ENCODE data around the gene BRF1. TPM values are rescaled to one million over a fixed set of nuclear protein-coding genes. Genes with fewer than 3 reads are reported as not detected.

BRF1 gene
- polyA plus RNA-seq, 1 donor = 37.6 TPM

DNA sequence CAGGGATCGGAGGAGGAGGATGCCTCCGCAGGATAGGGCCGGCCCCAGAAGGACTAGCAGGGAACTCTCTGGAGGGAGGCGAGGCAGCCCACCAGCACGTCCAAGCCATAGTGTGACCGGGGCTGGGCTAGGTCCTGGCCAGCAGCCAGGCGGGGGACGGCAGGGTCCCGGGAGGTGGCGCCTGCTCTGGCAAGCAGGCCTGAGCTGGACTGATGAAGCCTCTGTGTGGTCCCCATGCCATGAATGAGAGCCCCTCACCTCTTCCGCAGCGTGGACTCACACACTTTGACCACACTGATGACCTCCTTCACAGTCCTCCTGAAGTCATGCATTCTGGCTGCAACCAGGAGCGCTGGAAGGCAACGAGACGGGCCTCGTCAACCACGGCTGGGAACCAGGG lies 72.2 kb downstream of the BRF1 start:
- DNase-seq = no peak

DNA sequence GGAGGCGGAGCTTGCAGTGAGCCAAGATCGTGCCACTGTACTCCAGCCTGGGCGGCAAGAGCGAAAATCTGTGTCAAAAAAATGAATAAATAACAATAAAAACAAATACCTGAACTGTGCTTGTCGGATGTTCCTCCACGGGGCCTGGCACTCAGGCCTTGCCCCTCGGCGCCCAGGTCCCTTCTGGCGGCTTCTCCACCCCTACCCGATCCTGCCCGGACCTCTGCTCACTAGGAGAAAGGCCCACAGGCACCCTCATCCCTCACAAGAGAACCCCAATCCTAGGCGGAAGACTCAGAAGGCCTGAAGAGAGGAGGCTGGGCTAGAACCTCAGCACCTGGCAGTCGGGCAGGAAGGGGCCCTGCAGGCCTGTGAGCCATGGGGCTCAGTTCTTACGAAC lies 73.5 kb downstream of the BRF1 start:
- DNase-seq = no peak

DNA sequence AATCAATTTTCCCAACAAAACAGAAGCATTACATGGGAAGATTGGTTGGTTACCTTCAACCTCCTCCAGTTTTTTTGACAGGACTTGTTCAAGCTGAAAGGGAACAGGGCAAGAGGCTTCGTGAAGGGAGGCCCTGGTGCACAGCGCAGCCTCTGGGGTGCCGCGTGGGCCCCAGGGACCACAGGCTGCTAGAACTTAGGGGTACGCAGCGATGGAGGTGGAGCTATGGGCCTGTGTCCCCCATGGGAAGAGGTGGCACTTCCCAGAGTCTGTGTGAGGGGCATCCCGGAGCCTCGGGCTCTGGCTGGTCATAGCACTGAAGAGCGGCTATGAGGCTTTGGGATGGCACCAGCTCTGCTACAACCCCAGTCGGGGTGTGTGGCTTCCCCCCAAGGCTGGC lies 74.6 kb downstream of the BRF1 start:
- DNase-seq = no peak

GRCh38 chr14:105224845-105225570 lies 75.8 kb downstream of the BRF1 start:
- no peak for DNase-seq

DNA sequence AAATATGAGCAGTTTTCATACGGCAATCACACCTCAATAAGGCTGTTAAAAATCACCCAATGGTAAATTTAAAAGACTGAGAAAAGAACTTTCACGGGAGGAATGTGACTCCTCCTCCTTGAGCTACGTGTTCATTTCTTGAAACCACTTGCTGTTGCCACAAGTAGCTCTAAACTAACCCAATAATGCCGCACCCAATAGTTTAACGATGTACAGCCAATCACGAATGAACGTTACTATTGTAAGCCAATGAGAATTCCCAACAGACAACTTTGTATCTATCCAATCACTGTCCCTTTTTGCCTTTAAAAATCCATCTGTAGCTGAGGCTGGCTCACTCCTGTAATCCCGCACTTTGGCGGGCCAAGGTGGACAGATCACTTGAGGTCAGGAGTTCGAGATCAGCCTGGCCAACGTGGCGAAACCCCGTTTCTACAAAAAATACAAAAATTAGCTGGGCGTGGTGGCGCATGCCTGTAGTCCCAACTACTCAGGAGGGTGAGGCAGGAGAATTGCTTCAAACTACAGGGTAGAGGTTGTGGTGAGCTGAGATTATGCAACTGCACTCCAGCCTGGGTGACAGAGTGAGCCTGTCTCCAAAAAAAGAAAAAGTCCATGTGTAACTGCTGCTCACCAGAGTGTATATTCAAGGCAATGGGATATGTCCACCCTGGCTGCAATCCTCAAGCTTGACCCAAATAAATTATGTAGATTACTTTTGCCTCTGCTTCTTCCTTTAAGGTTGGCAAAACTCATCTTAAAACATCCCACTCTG lies 76.8 kb downstream of the BRF1 start:
- DNase-seq = no peak

DNA sequence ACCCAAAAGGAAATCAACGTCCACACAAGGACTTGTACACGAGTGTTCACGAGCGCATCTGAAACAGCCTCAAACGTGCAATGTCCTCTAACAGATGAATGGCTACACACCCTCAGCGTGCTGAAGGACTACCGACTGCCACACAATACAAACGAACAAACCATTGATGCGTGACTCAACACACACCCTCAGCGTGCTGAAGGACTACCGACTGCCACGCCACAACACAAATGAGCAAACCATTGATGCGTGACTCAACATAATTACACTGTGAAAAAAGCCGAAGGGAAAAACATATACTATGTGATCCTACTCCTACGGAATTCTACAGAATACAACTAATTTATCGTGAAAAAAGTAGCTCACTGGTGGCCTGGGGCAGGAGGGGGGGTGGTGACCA lies 77.5 kb downstream of the BRF1 start:
- DNase-seq = peak; percentile 43

- DNase-seq = no peak
These were observed 79.1 kb downstream of the BRF1 start for GRCh38 chr14:105221598-105222178.

- DNase-seq = no peak
These were observed 79.9 kb downstream of the BRF1 start for GRCh38 chr14:105220699-105221597.

DNA sequence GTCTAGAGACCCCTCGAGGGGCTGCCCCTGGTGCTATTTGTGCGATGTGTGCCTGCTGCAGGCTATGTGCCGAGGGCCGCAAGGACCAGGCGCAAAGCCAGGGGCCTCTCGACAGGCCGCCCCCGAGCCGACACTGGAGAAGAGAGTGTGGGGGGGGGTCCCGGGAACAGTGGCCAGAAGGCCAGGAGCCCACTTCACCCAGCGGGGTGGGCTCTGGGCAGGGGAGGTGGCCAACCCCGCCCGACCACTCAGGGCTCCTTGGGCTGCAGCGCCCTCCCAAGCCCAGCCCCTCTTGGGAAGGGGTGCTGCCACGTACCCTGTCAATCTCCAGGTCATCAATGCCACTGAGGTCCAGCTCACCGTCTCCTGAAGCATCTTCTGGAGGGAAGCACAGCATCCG lies 81.0 kb downstream of the BRF1 start:
- DNase-seq = no peak

DNA sequence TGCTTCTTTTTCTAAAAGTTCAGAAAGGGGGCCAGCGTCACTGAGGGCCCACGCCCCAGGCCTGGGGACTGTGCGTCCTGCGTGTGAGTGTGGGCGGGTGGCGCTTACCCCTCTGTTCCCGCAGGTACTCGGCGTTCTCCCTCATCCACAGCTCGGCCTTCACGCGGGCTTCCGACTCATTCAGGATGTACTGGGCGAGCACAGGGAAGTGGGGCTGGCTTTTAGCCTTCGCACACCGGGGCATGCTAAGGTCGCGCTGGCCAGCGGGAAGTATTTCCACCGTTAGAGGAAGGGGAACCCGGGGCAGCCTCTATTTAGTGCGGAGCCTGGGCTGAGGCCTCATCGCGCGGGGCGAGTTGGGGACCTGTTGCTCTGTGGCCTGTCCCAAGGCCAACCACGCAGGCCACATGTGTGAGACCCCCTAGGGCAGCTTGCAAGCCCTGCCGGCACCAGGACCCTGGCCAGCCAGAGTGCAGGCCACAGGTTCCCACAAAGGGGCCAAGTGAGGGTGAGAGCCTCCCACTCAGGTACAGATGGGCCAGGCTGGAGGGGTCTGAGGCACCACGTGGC lies 81.7 kb downstream of the BRF1 start:
- no peak for DNase-seq

DNA sequence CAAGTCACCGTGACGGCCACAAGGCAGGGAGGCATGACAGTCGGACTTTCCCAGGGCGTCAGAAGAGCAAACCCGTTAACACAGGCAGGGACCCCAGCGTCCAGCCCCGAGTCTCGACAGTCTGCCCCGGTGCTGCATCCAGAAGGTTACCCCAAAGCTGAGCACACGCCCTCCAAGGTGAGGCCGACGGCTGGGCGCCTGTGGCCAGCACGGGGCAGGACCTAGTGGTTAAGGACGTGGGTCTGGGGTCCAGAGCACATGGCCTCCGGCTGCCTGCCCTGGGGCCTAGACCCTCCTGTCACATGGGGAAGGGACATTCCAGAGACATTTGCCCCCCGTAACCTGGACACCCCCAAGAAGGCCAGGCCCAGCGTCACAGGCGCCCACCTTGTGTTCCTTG lies 82.2 kb downstream of the BRF1 start:
- no peak for DNase-seq

DNA sequence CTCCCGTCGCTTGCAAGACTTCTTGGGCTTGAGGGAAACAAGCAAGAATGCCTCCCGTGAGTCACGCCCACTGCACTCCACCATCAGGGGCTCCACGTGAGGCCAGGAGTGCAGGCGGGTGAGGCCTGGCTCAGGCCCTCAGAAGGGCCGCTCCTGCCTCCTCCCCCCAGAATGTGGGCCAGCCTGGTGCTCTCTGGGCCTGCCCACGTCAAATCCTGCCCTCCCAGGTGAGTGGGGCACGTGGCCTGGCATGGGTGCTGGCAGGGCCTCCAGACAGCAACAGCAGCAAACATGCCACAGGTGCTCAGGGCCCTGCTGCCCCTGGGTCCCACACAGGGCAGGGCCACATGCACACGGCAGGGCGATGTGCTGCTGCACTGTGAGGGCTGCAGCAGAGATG lies 83.0 kb downstream of the BRF1 start:
- no peak for DNase-seq

DNA sequence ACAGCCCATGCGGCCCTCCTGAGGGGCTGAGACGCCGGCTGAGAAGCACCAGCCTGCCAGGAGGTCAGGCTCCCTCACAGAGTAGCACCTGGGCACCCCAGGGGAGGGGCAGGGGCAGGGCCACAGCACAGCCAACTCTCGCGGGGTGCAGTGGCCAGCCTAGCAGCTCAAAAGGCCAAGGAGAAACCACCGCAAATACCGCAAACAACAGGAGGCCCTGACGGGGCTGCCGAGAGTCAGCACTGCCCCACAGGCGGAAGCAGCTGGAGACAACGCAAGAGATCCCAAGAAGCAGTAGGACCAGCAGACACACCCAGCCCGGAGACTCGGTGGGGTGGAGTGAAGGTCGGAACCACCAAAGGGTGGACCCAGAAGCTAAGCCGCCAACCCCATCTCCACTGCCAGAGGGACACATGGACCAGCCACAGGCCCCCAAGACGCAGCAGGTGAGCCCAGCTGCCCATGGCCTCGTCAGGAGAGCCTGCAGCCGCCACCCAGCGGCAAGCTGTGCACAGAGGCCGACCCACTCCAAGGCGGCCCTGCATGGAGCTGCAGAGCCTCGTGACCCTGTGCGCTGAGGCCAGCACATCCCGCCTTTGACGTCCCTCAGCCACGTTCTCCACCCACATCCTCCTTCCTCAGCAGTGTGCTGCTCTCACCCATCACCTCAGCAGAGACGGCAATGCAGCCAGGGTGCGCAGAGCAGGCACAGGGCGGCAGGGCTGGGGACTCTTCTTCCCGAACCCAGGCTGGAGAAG lies 84.1 kb downstream of the BRF1 start:
- DNase-seq = no peak

- no peak for DNase-seq
These were observed 85.2 kb downstream of the BRF1 start for GRCh38 chr14:105215602-105216001.

DNA sequence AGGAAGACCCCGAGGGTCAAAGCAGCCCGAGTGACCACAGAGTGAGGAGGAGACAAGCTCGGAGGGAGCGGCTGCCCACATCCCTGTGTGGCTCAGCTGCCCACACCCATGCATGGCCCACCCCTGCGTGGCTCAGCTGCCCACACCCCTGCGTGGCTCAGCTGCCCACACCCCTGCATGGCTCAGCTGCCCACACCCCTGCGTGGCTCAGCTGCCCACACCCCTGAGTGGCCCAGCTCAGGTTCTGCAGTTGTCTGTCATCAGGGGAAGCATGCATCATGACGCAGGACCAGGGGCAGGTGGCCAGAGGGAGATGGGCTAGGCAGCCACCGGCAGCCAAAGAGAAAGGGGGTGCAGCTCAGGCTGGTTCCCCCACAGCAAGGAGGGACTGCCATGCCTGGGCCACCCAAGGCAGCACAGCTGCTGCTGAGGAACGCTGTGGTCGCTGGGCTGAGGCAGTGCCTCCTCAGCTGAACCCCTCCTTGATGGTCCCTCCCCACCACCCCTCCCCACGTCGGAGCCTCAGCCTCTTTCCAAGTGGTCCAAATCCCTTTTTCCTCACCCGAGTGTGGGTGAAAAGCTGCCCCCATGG lies 86.4 kb downstream of the BRF1 start:
- DNase-seq = no peak

DNA sequence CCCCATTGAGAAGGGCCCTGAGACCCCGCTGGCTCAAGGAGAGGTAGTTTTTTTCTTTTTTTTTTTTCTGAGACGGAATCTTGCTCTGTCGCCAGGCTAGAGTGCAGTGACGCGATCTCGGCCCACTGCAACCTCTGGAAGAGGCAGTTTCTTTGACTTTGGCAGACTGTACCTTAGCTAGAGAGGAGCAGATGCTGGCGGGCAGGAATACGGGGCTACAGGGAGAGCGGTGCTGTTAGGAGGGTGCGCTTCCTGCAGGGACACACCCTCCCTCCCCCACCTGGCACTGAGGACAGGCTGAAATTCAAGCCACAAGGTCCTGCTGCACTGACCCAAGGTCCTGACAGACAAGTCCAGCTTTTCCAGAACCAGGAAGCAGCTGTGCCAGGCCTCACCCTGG lies 87.4 kb downstream of the BRF1 start:
- DNase-seq = no peak

DNA sequence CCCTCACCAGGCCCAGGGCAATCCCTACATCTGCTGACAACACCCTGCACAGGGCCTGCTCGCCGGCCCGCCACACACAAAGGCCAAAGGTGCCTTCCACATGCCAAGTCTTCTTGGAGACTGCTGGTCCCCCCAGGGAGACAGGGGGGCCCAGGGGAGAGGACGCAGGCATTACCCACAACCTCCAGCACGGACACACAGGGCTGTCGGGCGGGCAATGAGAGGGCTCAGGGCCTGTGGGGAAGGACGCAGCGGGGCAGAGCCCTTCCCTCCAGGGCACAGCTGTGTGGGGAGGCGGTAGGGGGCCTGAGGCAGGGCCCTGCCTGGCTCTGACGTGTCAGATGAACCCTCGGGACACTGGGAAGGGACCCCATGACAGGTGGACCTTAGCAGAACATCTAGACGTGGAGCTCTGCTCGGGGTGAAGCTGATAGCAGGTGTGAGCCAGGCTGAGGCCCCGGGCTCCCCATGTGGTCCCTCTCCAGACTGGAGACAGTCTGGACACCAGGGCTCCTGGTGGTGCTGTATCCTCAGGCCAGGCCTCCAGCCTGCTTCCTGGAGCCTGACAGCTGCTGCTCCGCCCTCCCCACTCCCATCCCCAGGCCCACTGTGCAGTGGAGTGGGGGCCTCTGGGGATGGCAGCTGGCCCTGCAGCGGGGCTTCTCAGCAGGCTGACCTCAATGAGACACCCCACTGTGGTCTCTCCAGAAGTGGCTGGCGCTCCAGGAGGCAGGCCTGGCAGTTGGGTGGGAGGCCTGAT lies 88.1 kb downstream of the BRF1 start:
- DNase-seq = no peak

GRCh38 chr14:105211758-105212089 lies 89.1 kb downstream of the BRF1 start:
- no peak for DNase-seq

DNA sequence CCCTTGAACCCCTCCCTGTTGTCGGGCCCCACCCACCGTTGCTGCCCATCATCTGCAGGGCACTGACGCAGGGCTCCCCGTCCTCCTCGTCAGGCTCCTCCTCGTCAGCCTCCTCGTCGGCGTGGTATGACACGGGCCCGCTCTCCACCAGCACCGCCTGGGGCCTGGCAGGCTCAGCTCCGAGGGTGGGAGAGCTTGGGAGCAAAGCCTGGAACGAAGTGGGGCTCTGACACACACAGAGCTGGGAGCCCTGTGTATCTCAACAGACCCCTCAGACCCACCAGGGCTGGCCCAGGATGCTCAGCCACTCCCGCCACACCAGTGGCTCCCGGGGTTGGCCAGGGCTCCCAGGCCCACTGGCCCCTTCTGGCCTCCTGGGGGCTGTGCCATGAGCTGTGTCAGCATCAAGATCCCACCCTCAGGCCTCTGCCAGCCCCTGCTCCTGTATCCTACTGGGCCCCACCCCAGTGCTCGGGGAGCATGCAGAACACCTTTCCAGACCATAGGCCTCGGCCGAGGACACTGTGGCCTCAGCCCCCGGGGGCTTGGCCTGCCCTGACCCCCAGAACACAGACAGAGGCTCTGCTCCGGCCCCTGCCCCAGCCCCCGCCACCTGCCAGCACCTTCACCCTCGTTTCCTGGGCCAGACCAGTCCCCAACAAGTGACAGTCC lies 89.6 kb downstream of the BRF1 start:
- DNase-seq = no peak

Measured in left kidney (tissue), 2 donors.